H9 (cell line): ENCODE results near the gene ACTN2. TPM values are rescaled to one million over a fixed set of nuclear protein-coding genes. Genes with fewer than 3 reads are reported as not detected.

ENCODE experiments used
- DNase-seq: peaks from one replicate; pipeline ENCODE4 v3.0.0-alpha.2; 2017
- H2AFZ ChIP-seq: one replicate; pipeline ENCODE4 v1.6.1; 2013; ENCODE audit warnings: mild to moderate bottlenecking, low read length, control low read depth, moderate library complexity
- H2AK5ac ChIP-seq: 2 replicates; pipeline ENCODE4 v1.6.1; 2013; ENCODE audit warnings: low read length, control low read depth, mixed read lengths; ENCODE audit not compliant: insufficient read length
- H2BK120ac ChIP-seq: one replicate; pipeline ENCODE4 v1.6.1; 2013; ENCODE audit warnings: low read depth, mild to moderate bottlenecking, low read length, control low read depth, inconsistent platforms; ENCODE audit not compliant: poor library complexity, severe bottlenecking
- H2BK12ac ChIP-seq: 2 replicates; pipeline ENCODE4 v1.6.1; 2013; ENCODE audit warnings: low read length, control low read depth, mixed read lengths, low read depth; ENCODE audit not compliant: insufficient read length
- H2BK15ac ChIP-seq: 2 replicates; pipeline ENCODE4 v1.6.1; 2013; ENCODE audit warnings: low read depth, low read length, control low read depth
- H2BK20ac ChIP-seq: one replicate; pipeline ENCODE4 v1.6.1; 2013; ENCODE audit warnings: low read depth, mild to moderate bottlenecking, low read length, control low read depth, inconsistent platforms; ENCODE audit not compliant: poor library complexity, severe bottlenecking
- H2BK5ac ChIP-seq: 2 replicates; pipeline ENCODE4 v1.6.1; 2013; ENCODE audit warnings: low read length, control low read depth, mixed read lengths; ENCODE audit not compliant: insufficient read length
- H3K14ac ChIP-seq: 2 replicates; pipeline ENCODE4 v1.6.1; 2013; ENCODE audit warnings: low read length, control low read depth; ENCODE audit not compliant: insufficient read depth
- H3K18ac ChIP-seq: 2 replicates; pipeline ENCODE4 v1.6.1; 2013; ENCODE audit warnings: low read depth, mild to moderate bottlenecking, mixed read lengths, low read length, control low read depth; ENCODE audit not compliant: insufficient read length
- H3K23ac ChIP-seq: 2 replicates; pipeline ENCODE4 v1.6.1; 2013; ENCODE audit warnings: low read length, control low read depth, mixed read lengths, low read depth; ENCODE audit not compliant: insufficient read length
- H3K23me2 ChIP-seq: 2 replicates; pipeline ENCODE4 v1.6.1; 2013; ENCODE audit warnings: low read depth, mild to moderate bottlenecking, mixed read lengths, low read length, control low read depth; ENCODE audit not compliant: insufficient read length, poor library complexity, severe bottlenecking
- H3K27ac ChIP-seq: 2 replicates; pipeline ENCODE4 v1.5.1; 2013; ENCODE audit warnings: low read length, control low read depth, mixed read lengths, low read depth; ENCODE audit not compliant: insufficient read length
- H3K27me3 ChIP-seq: 2 replicates; pipeline ENCODE4 v1.6.1; 2013; ENCODE audit warnings: low read length, control low read depth, inconsistent platforms; ENCODE audit not compliant: insufficient read depth
- H3K4ac ChIP-seq: 2 replicates; pipeline ENCODE4 v1.6.1; 2013; ENCODE audit warnings: low read depth, mild to moderate bottlenecking, control low read depth, inconsistent platforms, low read length, moderate library complexity
- H3K4me1 ChIP-seq: 2 replicates; pipeline ENCODE4 v1.6.1; 2013; ENCODE audit warnings: low read length, control low read depth, inconsistent platforms; ENCODE audit not compliant: insufficient read depth
- H3K4me2 ChIP-seq: 2 replicates; pipeline ENCODE4 v1.6.1; 2013; ENCODE audit warnings: low read length, control low read depth, mixed read lengths; ENCODE audit not compliant: insufficient read length, insufficient read depth
- H3K56ac ChIP-seq: 2 replicates; pipeline ENCODE4 v1.6.1; 2013; ENCODE audit warnings: low read depth, mild to moderate bottlenecking, mixed read lengths, low read length, control low read depth; ENCODE audit not compliant: insufficient read length
- H3K79me1 ChIP-seq: 2 replicates; pipeline ENCODE4 v1.6.1; 2013; ENCODE audit warnings: low read depth, mild to moderate bottlenecking, moderate library complexity, low read length, control low read depth, inconsistent platforms; ENCODE audit not compliant: insufficient read depth, poor library complexity, severe bottlenecking
- H3K79me2 ChIP-seq: 2 replicates; pipeline ENCODE4 v1.6.1; 2013; ENCODE audit warnings: low read length, control low read depth, inconsistent platforms; ENCODE audit not compliant: insufficient read depth
- H3K9ac ChIP-seq: 2 replicates; pipeline ENCODE4 v1.6.1; 2013; ENCODE audit warnings: low read length, control low read depth, mixed read lengths; ENCODE audit not compliant: insufficient read length; ENCODE audit errors: extremely low read depth
- H3K9me3 ChIP-seq: one replicate; pipeline ENCODE4 v1.6.1; 2013; ENCODE audit warnings: low read depth, low read length, inconsistent platforms; ENCODE audit not compliant: control insufficient read depth
- H3T11ph ChIP-seq: one replicate; pipeline ENCODE4 v1.6.1; 2013; ENCODE audit warnings: mild to moderate bottlenecking, low read length, control low read depth, inconsistent platforms
- H4K20me1 ChIP-seq: one replicate; pipeline ENCODE4 v1.6.1; 2013; ENCODE audit not compliant: control insufficient read depth, insufficient read length, insufficient read depth
- H4K5ac ChIP-seq: 2 replicates; pipeline ENCODE4 v1.6.1; 2013; ENCODE audit warnings: low read depth, mild to moderate bottlenecking, mixed read lengths, low read length, control low read depth; ENCODE audit not compliant: insufficient read length
- H4K8ac ChIP-seq: replicated peaks from 2 replicates; pipeline ENCODE4 v1.6.1; 2013; ENCODE audit warnings: low read length, control low read depth, mixed read lengths, low read depth; ENCODE audit not compliant: insufficient read length
- H4K91ac ChIP-seq: 2 replicates; pipeline ENCODE4 v1.6.1; 2013; ENCODE audit warnings: low read depth, mild to moderate bottlenecking, moderate library complexity, mixed read lengths, low read length, control low read depth; ENCODE audit not compliant: insufficient read length
- H3K27ac Mint-ChIP-seq, 3 experiments: 2 replicates in 2 of 3; 3 replicates in 1 of 3; pipeline ENCODE4 v1.8.0; 2020 to 2021; ENCODE audit warnings: mixed read lengths in 3 of 3, mild to moderate bottlenecking in 1 of 3, moderate library complexity in 1 of 3
- H3K27me3 Mint-ChIP-seq: 2 replicates; pipeline ENCODE4 v1.8.0; 2021; ENCODE audit warnings: low read depth, mild to moderate bottlenecking, moderate library complexity, mixed read lengths
- H3K36me3 Mint-ChIP-seq, 3 experiments: 2 replicates in 2 of 3; 3 replicates in 1 of 3; pipeline ENCODE4 v1.8.0; 2020 to 2021; ENCODE audit warnings: low read depth in 3 of 3, mixed read lengths in 3 of 3; ENCODE audit not compliant: insufficient read depth in 1 of 3
- H3K4me1 Mint-ChIP-seq, 2 experiments: 2 replicates each; pipeline ENCODE4 v1.8.0; 2020; ENCODE audit warnings: mixed read lengths in 2 of 2
- H3K4me3 Mint-ChIP-seq, 2 experiments: 2 replicates in 1 of 2; 3 replicates in 1 of 2; pipeline ENCODE4 v1.8.0; 2020 to 2021; ENCODE audit warnings: mild to moderate bottlenecking in 2 of 2, mixed read lengths in 2 of 2, moderate library complexity in 1 of 2
- H3K9me3 Mint-ChIP-seq, 2 experiments: 2 replicates in 1 of 2; 3 replicates in 1 of 2; pipeline ENCODE4 v1.8.0; 2020; ENCODE audit warnings: mild to moderate bottlenecking in 2 of 2, mixed read lengths in 2 of 2, moderate library complexity in 1 of 2
- CTCF ChIP-seq: fragments of 200-600 bp; sonication (generic); conservative IDR thresholded peaks from 3 replicates; pipeline ENCODE4 v1.8.0; 2021; ENCODE audit warnings: antibody characterized with exemption, mild to moderate bottlenecking
- WGBS: extraction: QIAGEN DNeasy Blood & Tissue Kit; methylation state at CpG from one replicate; pipeline ENCODE4 v1.1.7; 2013; ENCODE audit warnings: missing lambda C conversion rate, low lambda C conversion rate, mixed read lengths; ENCODE audit not compliant: insufficient read length; ENCODE audit errors: extremely low coverage; 5-methylcytosine and 5-hydroxymethylcytosine counted together
- total RNA-seq: library from RNA; stranded (reverse); gene quantifications from 2 replicates; pipeline ENCODE4 v1.2.1, GENCODE V29; 2021

Gene ACTN2
- total RNA-seq, 1 experiment from 2014 or later = 2.3 TPM

DNA sequence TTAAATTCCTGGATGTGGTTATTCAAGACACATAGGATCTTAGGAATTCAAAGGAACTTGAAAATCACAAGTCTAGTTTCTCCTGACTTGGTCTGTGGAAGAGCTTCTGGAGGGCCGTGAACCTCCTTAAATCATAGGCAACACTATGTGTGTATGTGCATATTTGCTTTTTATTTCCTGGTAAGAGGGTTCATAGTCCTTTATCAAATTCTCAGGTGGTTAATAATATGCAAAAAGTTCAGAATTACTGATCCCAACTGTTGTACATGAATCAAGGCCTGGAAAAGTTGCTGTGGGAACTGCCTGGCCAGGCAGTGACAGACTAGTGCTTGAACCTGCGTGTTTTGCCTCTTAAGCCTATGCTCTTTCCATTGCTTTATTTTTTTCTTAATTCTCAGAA is 121.7 kb downstream of the ACTN2 start:
- Histone ChIP-seq H3K79me2 (no peaks in the 10 kb centered on the region), H3K9me3 (no peaks in the 10 kb centered on the region), H2BK5ac (no peak overlapping the region), H3K9ac (no peak overlapping the region), H3K14ac (no peak overlapping the region), H2AK5ac (no peak overlapping the region), H3K56ac (no peak overlapping the region), H3K27me3 (no peaks in the 10 kb centered on the region), H3K18ac (no peak overlapping the region), H4K20me1 (no peaks in the 10 kb centered on the region), H4K91ac (no peak overlapping the region), H4K8ac (no peak overlapping the region), H2BK20ac (no peak overlapping the region), H2AFZ (no peak overlapping the region), H3K4me2 (no peak overlapping the region), H3K79me1 (no peaks in the 10 kb centered on the region), H3K23me2 (no peaks in the 10 kb centered on the region), H3K23ac (no peak overlapping the region), H4K5ac (no peak overlapping the region), H2BK12ac (no peak overlapping the region), H2BK120ac (no peak overlapping the region), H3K27ac (no peak overlapping the region), H3T11ph (no peak overlapping the region), H3K4ac (no peak overlapping the region), H2BK15ac (no peak overlapping the region), H3K4me1 (no peaks in the 10 kb centered on the region)
- no peak for DNase-seq
- H3K27ac Mint-ChIP-seq = no peak overlapping the region
- WGBS = no CpG with 5 or more reads among the region's 2 CpGs
- H3K27me3 Mint-ChIP-seq = no peaks in the 10 kb centered on the region
- H3K36me3 Mint-ChIP-seq = peaks cover 6 to 23% (median 20%) of the 10 kb centered on the region in 3 experiments; a peak in 6 of 7 replicates
- no peaks in the 10 kb centered on the region for H3K9me3 Mint-ChIP-seq
- H3K4me1 Mint-ChIP-seq = no peaks in the 10 kb centered on the region
- H3K4me3 Mint-ChIP-seq = no peak overlapping the region
- TF ChIP-seq CTCF = no peak
